ENCODE data around the gene HTRA2. TPM values are rescaled to one million over a fixed set of nuclear protein-coding genes. Genes with fewer than 3 reads are reported as not detected.
A peak's percentile ranks its signal among the peaks of the same experiment; 100 is the strongest.

The HTRA2 gene
- total RNA-seq, 1 donor from 2014 or later = 50.9 TPM

- DNase-seq = no peak
These were observed 29.2 kb upstream of the HTRA2 start for GRCh38 chr2:74500578-74500946.

GRCh38 chr2:74501335-74502071 lies 28.2 kb upstream of the HTRA2 start:
- no peak for DNase-seq

GRCh38 chr2:74502147-74502719 lies 27.5 kb upstream of the HTRA2 start:
- no peak for DNase-seq

- peak; percentile 88 for DNase-seq
These were observed 26.8 kb upstream of the HTRA2 start for GRCh38 chr2:74502720-74503505.

- DNase-seq = no peak
These were observed 25.9 kb upstream of the HTRA2 start for GRCh38 chr2:74503506-74504475.

- no peak for DNase-seq
These were observed 25.1 kb upstream of the HTRA2 start for GRCh38 chr2:74504591-74504990.

GRCh38 chr2:74505448-74506246 lies 24.1 kb upstream of the HTRA2 start:
- no peak for DNase-seq

- peak; percentile 98 for DNase-seq
These were observed 22.4 kb upstream of the HTRA2 start, which contains the start of gene PCGF1 for GRCh38 chr2:74507145-74507925. Gene PCGF1 (minus strand): TSS chr2:74507695. CDS start chr2:74507668, 27 bp downstream.

- peak; percentile 30 for DNase-seq
These were observed 21.7 kb upstream of the HTRA2 start for GRCh38 chr2:74507926-74508520.

- DNase-seq = no peak
These were observed 19.5 kb upstream of the HTRA2 start for GRCh38 chr2:74510272-74510671.

GRCh38 chr2:74511104-74511989 lies 18.4 kb upstream of the HTRA2 start:
- no peak for DNase-seq

- no peak for DNase-seq
These were observed 16.8 kb upstream of the HTRA2 start for GRCh38 chr2:74512744-74513604.

GRCh38 chr2:74513605-74514367 lies 15.9 kb upstream of the HTRA2 start:
- no peak for DNase-seq

- DNase-seq = peak; percentile 9
These were observed 15.1 kb upstream of the HTRA2 start, which contains the start of gene TLX2 for GRCh38 chr2:74514368-74515270. Gene TLX2 (plus strand): TSS chr2:74514450. CDS start chr2:74514807, 357 bp downstream.

GRCh38 chr2:74515271-74515980 lies 14.3 kb upstream of the HTRA2 start:
- DNase-seq = no peak

All from dermis blood vessel endothelial cell (primary cell).